Kidney (tissue), 14 donors: Measurements from ENCODE around the gene LRP6. TPM values are rescaled to one million over a fixed set of nuclear protein-coding genes. Genes with fewer than 3 reads are reported as not detected.

ENCODE experiments used
- DNase-seq, 5 donors: peaks; one replicate each; pipeline ENCODE4 v3.0.0-alpha.2; 2013 to 2020
- FAIRE-seq: peaks from 2 replicates; lab custom pipeline; 2012; peaks lifted over from hg19 to GRCh38; lab: Jason Lieb, UNC
- H3K27ac ChIP-seq, 2 donors: one replicate each; pipeline ENCODE4 v1.7.0; 2013; ENCODE audit warnings: low read depth in 2 of 2, low read length in 2 of 2, inconsistent platforms in 1 of 2
- H3K27me3 ChIP-seq: one replicate; pipeline ENCODE4 v1.7.1; 2013; ENCODE audit warnings: low read length, inconsistent platforms; ENCODE audit not compliant: control insufficient read depth, insufficient read depth
- H3K36me3 ChIP-seq, 3 donors: one replicate each; pipeline versions ENCODE4 v1.7.0 to v1.7.1; 2013; ENCODE audit warnings: low read length in 3 of 3, control low read depth in 1 of 3, inconsistent platforms in 1 of 3; ENCODE audit not compliant: insufficient read depth in 3 of 3, control insufficient read depth in 2 of 3
- H3K4me1 ChIP-seq, 3 donors: one replicate each; pipeline versions ENCODE4 v1.7.0 to v1.7.1; 2013; ENCODE audit warnings: low read length in 3 of 3, inconsistent platforms in 1 of 3, low read depth in 1 of 3; ENCODE audit not compliant: control insufficient read depth in 2 of 3, insufficient read depth in 2 of 3
- H3K4me3 ChIP-seq, 3 donors: one replicate each; pipeline versions ENCODE4 v1.7.0 to v1.8.1; 2013; ENCODE audit warnings: low read length in 3 of 3, control low read depth in 1 of 3, inconsistent platforms in 1 of 3
- H3K9ac ChIP-seq, 3 donors: one replicate each; pipeline versions ENCODE4 v1.7.0 to v1.7.1; 2013; ENCODE audit warnings: low read length in 3 of 3, control low read depth in 1 of 3, inconsistent platforms in 1 of 3
- H3K9me3 ChIP-seq, 3 donors: one replicate each; pipeline versions ENCODE4 v1.7.0 to v1.7.1; 2013; ENCODE audit warnings: low read length in 3 of 3, control low read depth in 1 of 3, inconsistent platforms in 1 of 3; ENCODE audit not compliant: control insufficient read depth in 2 of 3, insufficient read depth in 1 of 3
- CTCF ChIP-seq: IDR thresholded peaks from 3 replicates; pipeline ENCODE4 v1.5.1; 2012; ENCODE audit warnings: mild to moderate bottlenecking, moderate library complexity, borderline replicate concordance; ENCODE audit not compliant: insufficient read depth; ENCODE audit errors: extremely low read depth
- intact Hi-C: fragments of 100-400 bp; cut with DNase I; formaldehyde crosslinking; loops from one replicate; pipeline ENCODE4 v1.11.1; 2022
- polyA plus RNA-seq: library from polyadenylated mRNA; stranded (reverse); fragments of 350-450 nt; fragmentation: Illumina TruSeq; extraction: RNeasy Lipid Tissue Mini Kit (QIAGEN cat#74804); gene quantifications from one replicate; pipeline ENCODE4 v1.2.3, GENCODE V29; 2014; ENCODE audit warnings: low read depth, low replicate concordance; ENCODE audit not compliant: insufficient read depth
- total RNA-seq: library from RNA; stranded (reverse); fragmentation: NEBNext Ultra II Directional; extraction: Animal tissue kit (Norgen Biotek cat#: 25700); gene quantifications from one replicate; pipeline ENCODE4 v1.2.1, GENCODE V29; 2021
- donor health status: control.
- donor health status: control.
- donor health status: control.
- donor health status: control.
- donor health status: control.
- donor health status: DM: yes; HTN: yes; CAD: no.
- donor health status: Normal renal cell carcinoma (clear cell type).

Gene LRP6
- total and polyA plus RNA-seq, 2 donors from 2014 or later, result 7.5 to 44.1 TPM

- FAIRE-seq (no peak), DNase-seq (no peak)
- H3K9ac ChIP-seq, result no peak overlapping the region
- H3K36me3 ChIP-seq, result peaks cover 0 to 4% (median 2%) of the 10 kb centered on the region in 3 donors
- H3K9me3 ChIP-seq, result peaks cover 0 to 4% (median 0%) of the 10 kb centered on the region in 3 donors
- no peak overlapping the region for H3K4me3 ChIP-seq
- peaks cover 0 to 5% (median 0%) of the 10 kb centered on the region in 3 donors for H3K4me1 ChIP-seq
- intact Hi-C loops, result no loop called here
- no peak for TF ChIP-seq CTCF
- no peaks in the 10 kb centered on the region for H3K27me3 ChIP-seq
- H3K27ac ChIP-seq, result no peak overlapping the region
Measured at GRCh38 chr12:12194206-12194605, 72.6 kb downstream of the LRP6 start.

GRCh38 chr12:12191008-12191407 lies 75.8 kb downstream of the LRP6 start:
- Histone ChIP-seq H3K4me1 (peaks cover 0 to 5% (median 0%) of the 10 kb centered on the region in 3 donors), H3K36me3 (peaks cover 0 to 2% (median 0%) of the 10 kb centered on the region in 3 donors), H3K27me3 (no peaks in the 10 kb centered on the region), H3K9me3 (no peaks in the 10 kb centered on the region), H3K4me3 (no peak overlapping the region), H3K27ac (no peak overlapping the region), H3K9ac (no peak overlapping the region)
- intact Hi-C loops, result no loop called here
- DNase-seq, result no peak
- FAIRE-seq, result no peak
- TF ChIP-seq CTCF, result no peak

- DNase-seq (no peak), FAIRE-seq (no peak)
- Histone ChIP-seq H3K4me1 (peaks cover 0 to 5% (median 0%) of the 10 kb centered on the region in 3 donors), H3K27me3 (no peaks in the 10 kb centered on the region), H3K9me3 (no peaks in the 10 kb centered on the region), H3K4me3 (no peak overlapping the region), H3K9ac (no peak overlapping the region), H3K36me3 (peaks cover 0 to 2% (median 0%) of the 10 kb centered on the region in 3 donors), H3K27ac (no peak overlapping the region)
- no peak for TF ChIP-seq CTCF
- intact Hi-C loops, result no loop called here
Measured at GRCh38 chr12:12190087-12190809, 76.6 kb downstream of the LRP6 start.
